CD4-positive, alpha-beta T cell treated with Interleukin-15 for 4 hours (primary cell): Measurements from ENCODE around the gene RAB44.
A peak's percentile ranks its signal among the peaks of the same experiment; 100 is the strongest.

ENCODE experiments used
- DNase-seq: peaks from one replicate; pipeline ENCODE4 v3.0.0-alpha.2; 2020; ENCODE audit warnings: low spot score

RAB44 gene

DNA sequence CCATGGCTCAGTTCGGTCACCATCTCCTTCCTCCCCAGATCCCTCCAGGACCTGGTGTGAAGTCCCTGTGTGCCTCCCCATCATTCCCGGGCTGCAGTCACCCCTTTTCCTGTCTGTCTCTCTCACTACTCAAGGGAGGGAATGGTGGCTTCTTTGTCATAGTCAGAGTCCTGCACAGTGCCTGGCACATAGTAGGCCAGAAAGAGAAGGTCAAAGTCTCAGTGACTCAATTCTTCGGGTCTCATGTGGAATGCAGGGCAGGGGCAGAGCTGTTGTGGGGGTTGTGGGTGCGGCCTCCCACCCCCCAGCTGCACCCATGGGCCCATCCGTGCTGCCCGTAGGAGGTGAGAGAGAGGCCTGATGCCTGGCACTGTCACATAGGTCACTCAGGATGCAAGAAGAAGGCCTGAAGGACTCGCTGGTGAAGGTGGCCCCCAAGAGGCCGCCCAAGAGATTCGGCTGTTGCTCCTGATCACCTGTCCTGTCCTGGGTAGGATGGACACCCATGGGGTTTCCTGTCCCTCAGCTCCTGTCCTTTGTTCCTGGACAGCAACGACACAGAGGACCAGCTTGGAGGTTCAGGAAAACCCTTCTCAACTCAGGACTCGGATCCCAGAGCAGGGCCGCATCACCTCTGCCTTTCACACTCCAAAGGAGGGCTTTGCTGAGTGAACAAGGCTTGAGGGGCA, 34.1 kb downstream of the RAB44 start:
- no peak for DNase-seq

DNA sequence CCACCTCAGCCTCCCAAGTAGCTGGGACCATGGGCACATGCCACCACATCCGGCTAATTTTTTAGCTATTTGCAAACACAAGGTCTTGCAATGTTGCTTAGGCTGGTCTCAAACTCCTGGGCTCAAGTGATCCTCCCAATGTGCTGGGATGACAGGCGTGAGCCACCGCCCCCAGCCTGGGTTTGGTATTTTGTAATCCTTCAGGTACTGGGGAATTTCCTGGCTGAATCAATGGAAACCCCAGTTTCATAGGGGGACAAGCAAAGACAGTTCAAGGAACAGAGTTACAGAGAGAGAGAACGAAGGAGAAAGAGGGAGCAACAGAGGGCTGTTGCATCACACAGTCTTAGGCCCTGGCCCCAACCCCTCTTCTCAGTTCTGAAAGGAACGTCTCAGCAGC, 35.7 kb downstream of the RAB44 start:
- DNase-seq: no peak

DNA sequence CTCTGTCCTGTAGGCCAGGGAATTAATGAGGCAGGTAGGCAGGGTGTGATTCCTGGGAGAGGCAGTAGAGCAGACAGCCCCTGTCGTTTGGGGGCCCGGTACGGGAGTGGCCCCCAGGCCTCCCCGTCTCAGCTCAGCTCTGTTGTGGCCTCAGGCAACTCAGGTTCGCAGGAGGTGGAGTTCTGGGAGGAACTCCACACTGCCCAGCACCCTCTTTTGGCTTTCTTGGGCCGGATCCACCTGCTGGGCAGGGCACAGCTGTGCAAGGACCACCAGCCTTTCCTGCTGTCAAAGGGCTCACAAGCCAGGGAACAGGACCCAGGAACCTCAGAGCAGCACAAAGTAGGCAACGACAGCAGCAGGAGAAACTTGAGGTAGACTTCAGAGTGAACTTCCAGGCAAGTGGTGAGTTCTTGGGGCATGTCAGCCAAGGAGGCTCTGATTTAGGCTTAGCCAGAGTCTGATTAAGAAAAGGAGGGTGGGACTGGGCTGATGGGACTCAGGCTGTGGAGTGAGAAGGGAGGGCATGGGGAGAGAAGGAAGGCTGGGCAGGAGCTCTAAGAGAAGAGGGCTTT, 36.9 kb downstream of the RAB44 start:
- no peak for DNase-seq

DNA sequence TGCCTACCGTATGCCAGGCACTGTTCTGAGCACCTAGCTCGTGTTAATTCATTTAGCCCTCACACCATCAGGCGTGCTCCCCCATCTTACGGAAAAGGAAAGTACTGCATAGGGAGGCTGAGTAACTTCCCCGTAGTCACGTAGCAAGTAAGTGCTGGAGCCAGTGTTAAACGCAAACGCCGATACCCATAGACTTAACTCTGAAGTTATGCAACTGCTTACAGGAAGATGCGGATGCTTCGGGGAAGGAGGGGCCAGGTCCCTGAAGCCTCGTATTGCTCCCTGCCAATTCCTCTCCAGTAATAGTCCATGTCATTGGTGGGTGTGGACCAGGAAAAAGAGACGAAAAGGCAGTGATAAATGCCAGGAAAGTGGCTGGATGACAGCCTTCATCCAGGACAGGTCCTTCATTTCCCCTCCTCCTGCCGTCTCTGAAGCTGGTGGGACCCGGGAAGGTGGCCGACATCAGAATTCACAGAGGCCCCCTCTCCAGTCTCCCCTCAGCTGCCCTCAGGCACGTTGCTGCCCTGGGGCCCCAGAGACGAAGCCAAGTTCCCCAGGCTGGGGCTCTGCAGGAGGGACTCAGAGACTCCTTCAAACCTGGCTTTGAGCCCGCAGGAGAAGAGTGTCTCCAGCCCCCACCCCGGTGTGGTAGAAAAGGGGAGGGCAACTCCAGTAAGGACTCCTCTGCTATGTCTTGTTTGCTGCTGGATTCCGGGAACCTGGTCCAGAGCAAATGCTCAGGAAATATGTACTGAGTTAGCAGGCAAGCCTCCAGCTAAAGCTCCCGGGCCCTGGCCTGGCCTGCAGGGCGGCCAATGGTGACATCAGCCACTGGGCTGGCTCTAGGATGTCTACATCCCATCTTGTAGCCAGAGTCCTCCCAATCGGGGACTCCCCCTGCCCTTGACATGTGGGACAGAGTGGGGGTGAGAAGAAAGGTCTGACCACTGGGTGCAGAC, 37.8 kb downstream of the RAB44 start:
- no peak for DNase-seq

DNA sequence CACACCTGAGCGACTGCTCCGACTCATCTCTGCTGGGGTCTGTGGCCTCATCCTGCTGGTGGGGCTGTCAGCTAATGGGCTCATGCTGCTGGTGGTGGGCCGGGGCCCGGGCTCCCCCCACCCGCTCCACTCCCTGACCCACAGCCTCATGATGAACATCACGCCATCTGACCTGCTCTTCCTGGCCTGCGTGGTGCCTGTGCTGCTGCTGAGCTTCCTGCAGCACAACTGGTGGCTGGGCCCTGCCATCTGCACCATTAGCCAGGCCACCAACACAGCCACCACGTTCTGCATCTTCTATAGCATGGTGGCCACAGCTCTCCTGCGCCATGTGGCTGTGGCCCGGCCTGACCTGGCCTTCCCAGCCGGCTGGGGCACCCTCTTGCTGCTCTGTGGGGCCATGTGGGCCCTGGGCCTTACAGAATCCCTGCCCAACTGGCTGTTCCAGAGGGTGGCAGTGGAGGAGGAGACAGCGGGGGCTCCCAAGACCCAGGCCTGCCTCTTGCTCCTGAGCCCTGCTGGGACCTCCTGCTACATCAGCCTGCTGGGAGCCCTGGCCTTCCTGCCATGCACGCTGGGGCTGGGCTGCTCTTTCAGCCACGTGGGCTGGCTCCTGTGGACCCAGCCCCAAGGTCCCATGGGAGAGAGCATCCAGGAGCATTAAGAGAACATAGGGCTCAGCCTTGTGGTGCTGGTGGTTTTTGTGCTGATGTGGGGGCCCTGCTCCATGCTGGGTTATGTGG, 39.6 kb downstream of the RAB44 start:
- DNase-seq: no peak

DNA sequence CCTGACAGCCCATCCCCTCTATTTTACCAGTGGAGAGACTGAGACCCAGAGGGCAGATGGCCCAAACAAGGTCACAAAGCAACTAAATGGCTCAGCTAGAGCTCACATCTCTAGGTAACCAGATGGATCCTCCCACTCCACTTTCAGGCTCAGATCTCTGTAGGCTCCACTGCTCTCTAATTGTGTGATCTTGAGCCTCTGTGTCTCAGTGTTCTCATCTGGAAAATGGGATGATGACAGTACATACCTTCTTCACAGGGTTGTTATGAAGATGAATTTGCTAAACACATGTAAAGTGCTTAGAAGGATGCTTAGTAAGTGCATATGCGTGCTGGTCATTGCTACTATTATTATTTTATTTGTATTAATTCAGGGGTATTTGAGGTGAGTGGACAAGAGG, 40.5 kb downstream of the RAB44 start:
- DNase-seq: no peak

DNA sequence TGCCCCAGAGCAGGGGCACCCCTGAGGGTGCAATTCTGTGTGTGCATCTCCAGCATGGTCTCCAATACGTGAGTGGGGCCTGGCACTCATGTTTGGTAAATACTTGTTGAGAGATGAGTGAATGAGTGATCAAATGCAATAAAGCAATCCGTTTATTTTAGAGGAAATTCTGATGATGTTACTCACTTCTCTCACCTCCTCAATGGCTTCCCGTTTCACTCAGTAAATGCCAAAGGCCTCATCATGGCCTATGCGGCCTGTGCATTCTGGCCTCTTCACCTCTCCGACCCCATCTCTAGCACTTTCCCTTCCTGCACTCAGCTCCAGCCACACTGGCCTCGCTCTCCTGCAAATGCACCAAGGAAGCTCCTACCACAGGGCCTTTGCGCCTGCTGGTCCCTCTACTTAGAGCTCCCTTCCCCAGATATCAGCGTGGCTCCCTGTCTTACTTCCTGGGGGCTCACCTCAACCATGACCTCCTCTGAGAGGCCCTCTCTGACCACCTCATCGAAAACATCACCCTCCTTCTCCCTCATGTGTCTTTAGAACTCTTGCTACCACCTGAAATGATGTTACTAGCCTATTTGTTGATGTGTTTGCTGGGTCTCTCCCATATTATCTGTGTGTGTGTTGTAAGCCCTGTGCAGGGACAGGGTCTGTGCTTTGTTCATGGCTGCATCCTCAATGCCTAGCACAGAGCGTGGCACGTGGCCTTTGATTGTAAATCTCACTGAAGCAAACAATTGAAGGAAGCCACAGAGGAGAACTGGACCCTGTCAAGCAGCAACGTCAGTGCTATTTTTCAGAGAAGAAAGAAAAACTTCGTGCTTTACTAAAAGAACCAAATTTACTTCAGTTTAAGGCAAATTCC, 42.6 kb downstream of the RAB44 start:
- no peak for DNase-seq

DNA sequence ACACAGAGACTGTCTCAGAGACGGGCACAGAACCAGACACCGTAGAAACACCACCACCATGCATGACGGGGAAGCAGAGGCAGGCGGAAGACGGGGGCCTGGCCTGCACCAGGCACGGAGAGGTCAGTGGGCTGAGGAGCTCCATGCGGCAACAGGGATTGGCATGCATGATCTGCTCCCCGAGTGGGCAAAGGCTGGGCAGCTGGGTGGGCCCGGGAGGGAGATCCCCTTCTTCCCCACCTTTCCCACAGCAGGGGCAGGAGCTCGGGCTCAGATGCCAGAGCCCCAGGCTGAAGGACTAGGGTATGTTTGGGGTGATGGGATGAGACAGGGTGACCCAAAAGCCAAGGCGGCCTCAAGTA, 43.2 kb downstream of the RAB44 start:
- DNase-seq: no peak

DNA sequence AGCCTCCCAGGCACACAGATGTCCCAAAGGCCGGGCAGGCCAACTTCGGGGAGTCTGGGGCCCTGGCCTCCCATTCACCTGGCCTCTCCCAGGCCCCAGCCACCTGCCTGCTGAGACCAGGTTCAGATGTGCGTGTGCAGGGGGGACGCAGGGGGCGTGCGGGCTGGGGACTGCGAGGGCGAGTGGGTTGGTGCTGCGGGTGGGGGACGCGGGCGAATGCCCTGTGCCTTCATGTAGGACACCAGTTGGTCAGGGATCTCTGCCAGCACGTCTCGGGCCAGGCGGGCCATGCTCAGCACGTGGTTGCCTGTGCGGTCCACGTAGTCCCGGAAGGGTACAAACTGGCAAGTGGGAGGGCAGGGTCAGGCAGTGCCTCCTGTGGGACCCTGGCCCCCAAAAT, 44.5 kb downstream of the RAB44 start:
- no peak for DNase-seq

DNA sequence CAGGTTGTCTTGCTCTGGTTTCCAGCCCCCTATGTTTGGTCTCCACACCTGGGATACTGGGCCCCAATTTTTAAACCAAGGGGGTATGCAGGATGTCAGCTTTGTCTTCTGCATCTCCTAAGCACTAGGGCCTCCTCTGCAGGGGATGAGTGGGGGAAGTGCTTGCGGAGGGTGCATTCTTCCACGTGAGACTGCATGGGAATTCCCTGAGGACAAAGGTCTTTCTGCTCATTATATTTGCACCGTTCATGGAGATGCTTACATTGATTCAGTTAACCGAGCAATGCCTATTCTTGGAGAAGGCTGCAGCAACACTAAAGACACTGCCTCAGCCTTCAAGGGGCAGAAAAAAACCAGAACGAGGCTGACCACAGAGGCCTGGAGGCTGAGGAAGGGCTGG, 45.4 kb downstream of the RAB44 start:
- no peak for DNase-seq

DNA sequence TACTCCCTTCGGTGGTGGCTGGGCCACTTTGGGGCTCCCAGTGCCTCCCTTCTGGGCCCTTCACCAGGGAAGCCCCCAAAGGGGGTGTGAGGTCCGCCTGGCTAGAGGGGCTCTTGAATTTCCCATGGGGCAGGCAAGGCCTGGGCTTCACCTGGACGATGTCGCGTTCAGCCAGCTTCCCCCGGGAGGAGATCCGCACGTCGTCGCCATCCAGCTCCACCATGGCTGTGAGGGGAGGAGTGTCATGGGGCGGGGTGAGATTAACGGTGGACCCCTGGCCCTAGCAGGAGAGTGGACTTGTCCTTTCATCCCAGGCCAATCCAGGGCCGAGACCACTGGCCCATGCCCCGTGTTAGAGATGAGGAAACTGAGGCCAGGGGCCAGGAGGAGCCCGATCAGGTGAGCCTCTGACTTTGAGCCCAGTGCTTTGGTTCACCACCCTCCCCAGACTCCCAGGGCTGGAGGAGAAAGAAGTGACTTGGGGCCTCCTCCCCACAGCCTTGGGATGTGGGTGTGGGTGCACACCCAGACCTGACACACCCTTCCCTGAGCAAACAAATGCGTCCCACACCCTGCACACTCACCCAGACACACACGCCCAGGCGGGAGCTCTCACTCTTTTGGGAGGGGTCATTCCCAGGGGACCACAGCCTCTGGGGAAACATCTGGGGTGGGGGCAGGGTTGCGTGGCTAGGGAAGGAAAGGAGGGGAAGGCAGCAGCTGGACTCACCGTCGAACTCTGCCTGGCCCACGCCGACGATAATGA, 46.1 kb downstream of the RAB44 start:
- DNase-seq: no peak

DNA sequence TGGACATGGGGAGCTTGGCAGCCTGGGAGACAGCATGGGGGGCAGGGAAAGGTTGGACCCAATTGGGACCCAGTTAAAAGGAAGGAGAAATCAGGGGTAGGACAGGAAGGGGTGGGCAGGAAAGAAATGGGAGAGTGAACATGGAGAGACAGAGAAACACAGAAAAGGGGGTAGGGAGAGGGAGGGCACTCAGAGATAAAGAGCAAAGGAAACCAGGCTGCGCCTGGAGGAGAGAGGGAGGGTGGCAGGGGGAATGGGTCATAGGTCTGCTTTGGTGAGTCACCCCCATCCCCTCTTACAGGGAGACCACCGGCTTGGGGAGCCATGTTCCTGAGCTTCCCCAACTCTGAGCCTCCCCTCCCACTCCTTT, 46.7 kb downstream of the RAB44 start:
- DNase-seq: no peak

DNA sequence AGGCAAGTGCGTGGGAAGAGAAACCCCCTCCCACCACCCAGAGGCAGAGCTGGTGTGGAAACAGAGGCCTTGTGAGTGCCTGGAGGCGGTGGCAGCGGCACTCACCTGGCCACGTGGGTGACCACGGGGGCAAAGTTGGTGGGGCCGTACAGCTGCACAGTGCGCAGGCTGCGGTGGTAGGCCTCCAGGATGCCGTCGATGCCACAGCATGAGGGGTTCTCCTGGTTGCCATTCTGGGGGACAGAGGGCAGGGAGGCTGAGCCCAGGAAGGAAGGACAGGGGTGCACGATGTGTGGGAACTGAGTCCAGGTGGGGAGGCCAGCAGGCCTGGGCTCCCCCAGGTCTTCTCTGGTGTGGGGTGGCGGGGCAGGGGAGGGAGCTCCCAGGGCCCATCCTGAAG, 47.7 kb downstream of the RAB44 start:
- no peak for DNase-seq

DNA sequence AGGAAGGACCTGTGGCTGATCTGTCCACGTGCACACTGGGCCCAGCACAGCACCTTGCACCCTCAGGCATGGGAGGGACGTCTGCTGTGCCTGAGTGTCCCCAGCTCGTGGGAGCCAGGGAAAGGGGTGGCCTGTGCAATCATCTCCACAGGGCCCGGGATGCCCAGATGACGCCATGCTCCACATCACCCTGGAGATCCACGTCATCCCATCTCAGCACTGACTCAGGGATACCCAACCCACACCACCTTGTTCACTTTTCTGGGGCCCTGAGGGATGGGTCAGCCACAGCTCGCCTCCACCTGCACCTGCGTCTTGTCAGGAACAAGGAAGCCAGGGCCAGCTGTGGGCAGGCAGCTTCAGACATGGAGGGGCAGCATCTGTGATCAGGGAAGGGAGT, 48.2 kb downstream of the RAB44 start:
- no peak for DNase-seq

DNA sequence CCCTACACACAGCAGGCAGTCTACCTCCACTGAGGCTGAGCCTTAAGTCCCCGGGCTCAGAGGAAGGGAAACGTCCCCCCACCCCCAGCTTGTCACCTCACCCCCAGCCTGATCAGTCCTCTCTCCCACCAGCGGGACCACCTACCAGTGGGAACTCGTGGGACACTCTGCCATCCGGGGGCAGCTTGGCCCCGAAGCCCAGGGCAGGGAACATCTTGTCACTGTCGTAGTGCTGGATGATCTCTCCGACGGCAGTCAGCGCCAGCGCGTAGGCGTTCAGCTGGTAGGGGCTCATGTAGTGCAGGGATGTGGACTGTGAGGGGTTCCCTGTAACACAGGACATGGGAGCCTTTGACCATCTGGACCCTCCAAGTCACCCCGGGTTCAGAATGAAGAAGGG, 48.6 kb downstream of the RAB44 start:
- DNase-seq: no peak

DNA sequence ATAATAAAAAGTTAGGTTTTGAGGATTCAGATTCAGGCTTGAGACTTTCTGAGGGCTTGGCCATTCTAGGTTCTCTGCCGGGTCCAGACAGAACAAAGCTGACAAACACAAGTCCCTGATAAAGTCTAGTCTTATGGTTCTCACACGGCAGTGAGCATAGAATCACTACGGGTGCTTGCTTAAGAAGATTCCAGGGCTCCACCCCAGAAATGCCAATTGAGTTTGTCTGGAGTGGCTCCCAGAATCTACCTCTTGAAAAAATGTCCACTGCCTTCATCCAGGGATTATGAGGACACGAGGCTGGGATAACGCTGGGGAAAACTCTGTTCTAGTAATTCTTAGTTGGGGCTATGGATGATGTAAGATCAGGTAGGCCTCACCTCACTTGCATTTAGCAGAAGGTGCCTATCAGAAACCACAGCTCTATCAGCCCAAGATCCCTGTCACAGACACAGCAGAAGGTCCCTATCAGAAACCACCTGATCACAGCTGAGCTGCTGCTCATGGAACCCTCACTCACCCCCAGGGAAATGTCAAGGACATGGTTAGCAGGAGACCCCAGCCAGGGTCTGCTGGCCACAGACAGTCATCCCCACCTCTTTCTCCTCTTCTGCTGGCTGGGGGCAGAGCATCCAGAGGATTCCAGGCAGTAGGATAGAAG, 52.3 kb downstream of the RAB44 start:
- DNase-seq: no peak

DNA sequence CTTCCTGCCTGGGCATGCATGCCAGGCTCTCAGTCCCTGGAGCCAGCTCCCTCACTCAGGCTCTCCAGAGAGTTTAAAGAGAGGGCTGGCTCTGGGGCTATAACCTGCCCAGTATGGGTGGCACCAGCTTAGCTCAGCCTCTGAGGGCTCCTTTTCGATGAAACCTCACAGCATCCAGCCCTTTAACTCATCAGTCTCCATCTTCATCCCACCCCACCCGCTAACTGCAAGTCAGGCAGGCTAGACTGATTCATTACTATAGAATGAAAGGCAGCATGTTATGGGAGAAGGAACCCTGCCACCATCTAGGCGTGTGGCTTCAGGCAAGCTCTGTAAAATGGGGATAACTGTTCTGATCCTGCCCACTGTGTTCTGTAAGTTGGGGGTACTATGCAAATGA, 53.5 kb downstream of the RAB44 start:
- no peak for DNase-seq

DNA sequence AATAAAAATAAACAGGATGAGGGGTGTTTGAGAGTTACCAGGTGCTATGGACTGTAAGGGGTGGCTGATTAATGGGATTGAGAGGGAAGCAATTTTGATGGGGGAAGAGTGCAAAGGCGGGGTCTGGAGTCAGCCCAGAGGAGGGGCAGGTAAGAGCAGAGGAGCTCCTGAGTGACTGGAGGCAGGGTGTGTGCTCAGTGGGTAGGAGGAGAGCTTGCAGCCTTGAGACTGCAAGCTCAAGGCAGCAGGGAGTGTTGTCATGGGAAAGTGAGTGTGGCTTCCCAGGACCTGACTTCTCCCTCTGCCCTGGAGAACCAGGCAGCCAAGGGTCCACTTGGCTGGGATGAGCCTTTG, 54.2 kb downstream of the RAB44 start:
- DNase-seq: no peak

DNA sequence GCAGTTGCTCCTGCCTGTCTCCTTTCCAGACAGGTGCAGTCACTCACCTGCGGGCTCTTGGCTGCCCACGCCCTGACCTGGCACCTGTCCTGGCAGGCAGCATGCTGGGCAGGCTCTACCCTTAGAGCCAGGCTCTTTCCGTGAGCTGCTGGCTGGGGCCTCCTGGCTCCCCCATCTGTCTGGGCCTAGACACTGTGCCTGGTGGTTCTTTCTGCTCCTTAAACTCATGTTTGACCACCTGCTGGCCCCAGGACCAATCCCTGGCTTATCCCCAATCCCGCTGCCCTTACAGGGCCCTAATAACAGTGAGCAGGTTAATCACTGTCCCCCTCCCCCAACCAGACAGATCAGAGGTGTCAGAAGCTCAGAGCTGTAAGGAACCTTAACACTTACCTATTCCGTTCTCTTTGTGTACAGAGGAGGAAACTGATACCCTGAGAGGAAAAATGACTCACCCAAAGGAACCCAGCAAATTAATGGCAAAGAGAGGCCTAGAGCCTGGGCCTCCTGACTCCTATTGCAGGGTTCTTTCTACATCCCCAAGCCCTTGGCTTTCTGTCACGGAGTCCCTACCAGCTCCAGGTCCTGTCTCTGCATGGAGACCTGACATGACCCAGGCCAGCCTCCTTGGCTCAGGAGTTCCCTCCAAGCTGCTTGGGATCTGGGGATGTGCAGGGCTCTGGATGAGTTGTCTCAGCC, 54.7 kb downstream of the RAB44 start:
- DNase-seq: peak; percentile 53
